Activated naive CD4-positive, alpha-beta T cell treated with anti-CD3 and anti-CD28 coated beads, Interleukin-2, amount 50 U/mL, for 24 hours (primary cell): ENCODE results near the gene HIRIP3.

Experiments
- H3K27ac Mint-ChIP-seq: one replicate; pipeline ENCODE4 v1.8.0; 2021; ENCODE audit warnings: mild to moderate bottlenecking, mixed read lengths
- H3K27me3 Mint-ChIP-seq: one replicate; pipeline ENCODE4 v1.8.0; 2021; ENCODE audit warnings: mixed read lengths
- H3K36me3 Mint-ChIP-seq: one replicate; pipeline ENCODE4 v1.8.0; 2021; ENCODE audit warnings: mixed read lengths
- H3K4me1 Mint-ChIP-seq: one replicate; pipeline ENCODE4 v1.8.0; 2021; ENCODE audit warnings: mixed read lengths
- H3K4me3 Mint-ChIP-seq: one replicate; pipeline ENCODE4 v1.8.0; 2021; ENCODE audit warnings: mild to moderate bottlenecking, mixed read lengths
- H3K9me3 Mint-ChIP-seq: one replicate; pipeline ENCODE4 v1.8.0; 2021; ENCODE audit warnings: mixed read lengths

The HIRIP3 gene

GRCh38 chr16:30006659-30007377 lies 11.4 kb upstream of the HIRIP3 start:
- Mint-ChIP-seq H3K4me3 (no peak overlapping the region), H3K36me3 (no peaks in the 10 kb centered on the region), H3K27me3 (peaks cover 3% of the 10 kb centered on the region), H3K9me3 (no peaks in the 10 kb centered on the region), H3K27ac (no peak overlapping the region), H3K4me1 (peaks cover under 1% of the 10 kb centered on the region)

- Mint-ChIP-seq H3K27ac (no peak overlapping the region), H3K27me3 (peaks cover 3% of the 10 kb centered on the region), H3K4me1 (no peaks in the 10 kb centered on the region), H3K9me3 (no peaks in the 10 kb centered on the region), H3K4me3 (no peak overlapping the region), H3K36me3 (no peaks in the 10 kb centered on the region)
Measured at GRCh38 chr16:30006095-30006473, 10.7 kb upstream of the HIRIP3 start.

GRCh38 chr16:30005341-30006094 lies 10.1 kb upstream of the HIRIP3 start:
- H3K9me3 Mint-ChIP-seq = no peaks in the 10 kb centered on the region
- H3K27me3 Mint-ChIP-seq = peaks cover 2% of the 10 kb centered on the region
- H3K36me3 Mint-ChIP-seq = no peaks in the 10 kb centered on the region
- H3K4me3 Mint-ChIP-seq = no peak overlapping the region
- no peaks in the 10 kb centered on the region for H3K4me1 Mint-ChIP-seq
- no peak overlapping the region for H3K27ac Mint-ChIP-seq

- H3K4me3 Mint-ChIP-seq = no peak overlapping the region
- H3K36me3 Mint-ChIP-seq = no peaks in the 10 kb centered on the region
- no peaks in the 10 kb centered on the region for H3K9me3 Mint-ChIP-seq
- no peaks in the 10 kb centered on the region for H3K27me3 Mint-ChIP-seq
- H3K4me1 Mint-ChIP-seq = no peaks in the 10 kb centered on the region
- H3K27ac Mint-ChIP-seq = no peak overlapping the region
Measured at GRCh38 chr16:30004811-30005242, 9.4 kb upstream of the HIRIP3 start.

GRCh38 chr16:30004424-30004776 lies 9.0 kb upstream of the HIRIP3 start:
- no peaks in the 10 kb centered on the region for H3K36me3 Mint-ChIP-seq
- H3K9me3 Mint-ChIP-seq = no peaks in the 10 kb centered on the region
- no peaks in the 10 kb centered on the region for H3K27me3 Mint-ChIP-seq
- H3K4me1 Mint-ChIP-seq = peaks cover 2% of the 10 kb centered on the region
- H3K27ac Mint-ChIP-seq = no peak overlapping the region
- no peak overlapping the region for H3K4me3 Mint-ChIP-seq

- Mint-ChIP-seq H3K27me3 (no peaks in the 10 kb centered on the region), H3K4me1 (peaks cover 7% of the 10 kb centered on the region), H3K36me3 (no peaks in the 10 kb centered on the region), H3K27ac (no peak overlapping the region), H3K9me3 (no peaks in the 10 kb centered on the region), H3K4me3 (no peak overlapping the region)
Measured at GRCh38 chr16:30003670-30004423, 8.4 kb upstream of the HIRIP3 start.

- Mint-ChIP-seq H3K27me3 (no peaks in the 10 kb centered on the region), H3K36me3 (no peaks in the 10 kb centered on the region), H3K27ac (peak overlapping the region; percentile 61)
Measured at GRCh38 chr16:30002614-30003346, 7.4 kb upstream of the HIRIP3 start.

GRCh38 chr16:30000735-30001631 lies 5.6 kb upstream of the HIRIP3 start:
- Mint-ChIP-seq H3K27ac (no peak overlapping the region), H3K36me3 (no peaks in the 10 kb centered on the region), H3K4me3 (no peak overlapping the region), H3K27me3 (no peaks in the 10 kb centered on the region), H3K4me1 (peaks cover 28% of the 10 kb centered on the region), H3K9me3 (no peaks in the 10 kb centered on the region)

More at GRCh38 chr16:30002614-30003346, 7.4 kb upstream of the HIRIP3 start:
- Mint-ChIP-seq H3K4me3 (no peak overlapping the region), H3K4me1 (peaks cover 15% of the 10 kb centered on the region), H3K9me3 (no peaks in the 10 kb centered on the region)

- no peaks in the 10 kb centered on the region for H3K36me3 Mint-ChIP-seq
- H3K4me3 Mint-ChIP-seq = no peak overlapping the region
- peaks cover 34% of the 10 kb centered on the region for H3K4me1 Mint-ChIP-seq
- no peaks in the 10 kb centered on the region for H3K9me3 Mint-ChIP-seq
- no peak overlapping the region for H3K27ac Mint-ChIP-seq
- no peaks in the 10 kb centered on the region for H3K27me3 Mint-ChIP-seq
Measured at GRCh38 chr16:29999605-30000004, 4.2 kb upstream of the HIRIP3 start.

- peak overlapping the region; percentile 99 for H3K4me3 Mint-ChIP-seq
- no peaks in the 10 kb centered on the region for H3K9me3 Mint-ChIP-seq
- peak overlapping the region; percentile 96 for H3K27ac Mint-ChIP-seq
- peaks cover 43% of the 10 kb centered on the region for H3K4me1 Mint-ChIP-seq
- no peaks in the 10 kb centered on the region for H3K27me3 Mint-ChIP-seq
- H3K36me3 Mint-ChIP-seq = peaks cover 5% of the 10 kb centered on the region
Measured at GRCh38 chr16:29996766-29997250, 1.4 kb upstream of the HIRIP3 start.

- peak within 1 kb of the TSS; percentile 99 for H3K4me3 Mint-ChIP-seq
- peaks cover 43% of the 10 kb centered on the region for H3K4me1 Mint-ChIP-seq
- H3K27me3 Mint-ChIP-seq = no peaks in the 10 kb centered on the region
- peak within 1 kb of the TSS; percentile 96 for H3K27ac Mint-ChIP-seq
- H3K36me3 Mint-ChIP-seq = peaks cover 5% of the 10 kb centered on the region
- no peaks in the 10 kb centered on the region for H3K9me3 Mint-ChIP-seq
Measured at GRCh38 chr16:29995911-29996765, 721 bp upstream of the HIRIP3 start, which contains the start of gene INO80E. INO80E (plus strand) TSS chr16:29996241; CDS start chr16:29996311, 70 bp downstream.

- H3K36me3 Mint-ChIP-seq = peaks cover 5% of the 10 kb centered on the region
- H3K4me3 Mint-ChIP-seq = peak overlapping the region; percentile 99
- H3K4me1 Mint-ChIP-seq = peaks cover 43% of the 10 kb centered on the region
- H3K27ac Mint-ChIP-seq = peak overlapping the region; percentile 96
- H3K27me3 Mint-ChIP-seq = no peaks in the 10 kb centered on the region
- no peaks in the 10 kb centered on the region for H3K9me3 Mint-ChIP-seq
Measured at GRCh38 chr16:29994600-29995323, 655 bp downstream of the HIRIP3 start.

GRCh38 chr16:29993903-29994599 lies 1.4 kb downstream of the HIRIP3 start:
- no peaks in the 10 kb centered on the region for H3K9me3 Mint-ChIP-seq
- peaks cover 38% of the 10 kb centered on the region for H3K4me1 Mint-ChIP-seq
- H3K4me3 Mint-ChIP-seq = peak overlapping the region; percentile 99
- peaks cover 6% of the 10 kb centered on the region for H3K36me3 Mint-ChIP-seq
- no peaks in the 10 kb centered on the region for H3K27me3 Mint-ChIP-seq
- peak overlapping the region; percentile 96 for H3K27ac Mint-ChIP-seq
